HuH-7.5 (cell line): Measurements from ENCODE around the gene XG.

Source experiments
- DNase-seq: peaks from one replicate; pipeline ENCODE4 v3.0.0; 2011; ENCODE audit warnings: low spot score

XG gene

GRCh38 chrX:2819345-2820135 is 67.7 kb downstream of the XG start:
- DNase-seq = no peak

- no peak for DNase-seq
These were observed 68.4 kb downstream of the XG start for GRCh38 chrX:2820136-2820771.

GRCh38 chrX:2823795-2824386 is 72.1 kb downstream of the XG start:
- DNase-seq = no peak

GRCh38 chrX:2824886-2825285 is 73.0 kb downstream of the XG start:
- no peak for DNase-seq

GRCh38 chrX:2828344-2828958 is 76.6 kb downstream of the XG start, which contains the start of gene GYG2:
Gene GYG2, plus strand, starts transcription at chrX:2828930. Its CDS starts 1,259 bp downstream, at chrX:2830189.
- DNase-seq = peak; percentile 15

GRCh38 chrX:2828959-2829411 is 77.1 kb downstream of the XG start:
- no peak for DNase-seq

GRCh38 chrX:2829469-2830246 is 77.8 kb downstream of the XG start:
- DNase-seq = no peak

- no peak for DNase-seq
These were observed 79.8 kb downstream of the XG start for GRCh38 chrX:2831471-2832228.

- DNase-seq = no peak
These were observed 86.1 kb downstream of the XG start for GRCh38 chrX:2837961-2838360.

- DNase-seq = no peak
These were observed 89.1 kb downstream of the XG start for GRCh38 chrX:2840961-2841360.

GRCh38 chrX:2841537-2841936 is 89.7 kb downstream of the XG start:
- DNase-seq = no peak

- DNase-seq = no peak
These were observed 95.2 kb downstream of the XG start for GRCh38 chrX:2846992-2847391.

- DNase-seq = no peak
These were observed 97.0 kb downstream of the XG start for GRCh38 chrX:2848871-2849301.

- no peak for DNase-seq
These were observed 103.1 kb downstream of the XG start for GRCh38 chrX:2854918-2855317.

GRCh38 chrX:2855761-2856160 is 103.9 kb downstream of the XG start:
- DNase-seq = no peak

- no peak for DNase-seq
These were observed 105.7 kb downstream of the XG start for GRCh38 chrX:2857566-2857965.

GRCh38 chrX:2859197-2859797 is 107.5 kb downstream of the XG start:
- DNase-seq = no peak

- DNase-seq = no peak
These were observed 110.6 kb downstream of the XG start for GRCh38 chrX:2862404-2862803.

- DNase-seq = no peak
These were observed 111.8 kb downstream of the XG start for GRCh38 chrX:2863646-2864045.
